Panc1 (cell line): ENCODE measurements around the gene FSD2. TPM values are rescaled to one million over a fixed set of nuclear protein-coding genes. Genes with fewer than 3 reads are reported as not detected.

Source experiments
- ATAC-seq: fragments of 200-7000 bp; cut with Tn5 transposase; 2 replicates; pipeline ENCODE4 v1.9.1; 2020; ENCODE audit warnings: mild to moderate bottlenecking, moderate library complexity
- BruUV-seq: library from RNA; stranded (reverse); fragments of 400-500 nt; replicated peaks from 2 replicates; lab custom pipeline; 2021; lab: Mats Ljungman, UMichigan
- CTCF ChIA-PET: fragments of 300-600 bp; sonication (Branson Sonifier 250); formaldehyde crosslinking; loops from one replicate; lab custom pipeline; 2022; ENCODE audit warnings: antibody characterized with exemption; lab: Charles Lee
- POLR2A ChIA-PET: fragments of 300-600 bp; sonication (Branson Sonifier 250); formaldehyde crosslinking; loops from one replicate; lab custom pipeline; 2022; ENCODE audit warnings: antibody characterized with exemption; lab: Charles Lee
- DNase-seq: peaks from one replicate; pipeline ENCODE4 v3.0.0-alpha.2; 2010; ENCODE audit warnings: low read depth, low spot score
- H3K27ac ChIP-seq: 2 replicates; pipeline ENCODE4 v1.5.1; 2011; ENCODE audit warnings: mild to moderate bottlenecking, low read length, inconsistent platforms
- H3K27me3 ChIP-seq: fragments of 200-500 bp; sonication (Bioruptor generic); 2 replicates; pipeline ENCODE4 v1.6.0; 2014; ENCODE audit warnings: low read length, inconsistent platforms; ENCODE audit not compliant: control insufficient read depth, insufficient read depth
- H3K36me3 ChIP-seq: fragments of 200-500 bp; sonication (Bioruptor generic); 2 replicates; pipeline ENCODE4 v1.5.1; 2014; ENCODE audit warnings: inconsistent platforms, mild to moderate bottlenecking, low read length, moderate library complexity; ENCODE audit not compliant: control insufficient read depth, insufficient read depth
- H3K4me1 ChIP-seq: 2 replicates; pipeline ENCODE4 v1.5.1; 2011; ENCODE audit warnings: inconsistent platforms, mild to moderate bottlenecking, low read length, moderate library complexity; ENCODE audit not compliant: control insufficient read depth, insufficient read depth
- H3K4me3 ChIP-seq, 2 experiments: 2 replicates each; pipeline ENCODE4 v1.5.1; 2011 to 2012; ENCODE audit warnings: low read depth in 2 of 2, low read length in 2 of 2, mild to moderate bottlenecking in 2 of 2, inconsistent platforms in 1 of 2, moderate library complexity in 1 of 2
- H3K9me3 ChIP-seq: fragments of 200-500 bp; sonication (Bioruptor generic); 2 replicates; pipeline ENCODE4 v1.5.1; 2014; ENCODE audit warnings: low read depth, mild to moderate bottlenecking, inconsistent platforms, low read length, moderate library complexity; ENCODE audit not compliant: control insufficient read depth, insufficient read depth
- CTCF ChIP-seq: fragments of 450-650 bp; IDR thresholded peaks from 2 replicates; pipeline ENCODE4 v1.5.1; 2017; ENCODE audit warnings: mild to moderate bottlenecking
- POLR2AphosphoS5 ChIP-seq: IDR thresholded peaks from 2 replicates; pipeline ENCODE4 v1.6.1; 2012; ENCODE audit warnings: mild to moderate bottlenecking, low read depth, low read length, moderate library complexity
- REST ChIP-seq, 2 experiments: IDR thresholded peaks; 2 replicates each; pipeline ENCODE4 v1.6.1; 2011 to 2012; ENCODE audit warnings: low read depth in 2 of 2, control low read depth in 1 of 2, low read length in 1 of 2, mild to moderate bottlenecking in 1 of 2, moderate library complexity in 1 of 2; ENCODE audit not compliant: insufficient read depth in 1 of 2
- SIN3A ChIP-seq: IDR thresholded peaks from 2 replicates; pipeline ENCODE4 v1.6.1; 2012; ENCODE audit warnings: low read depth, mild to moderate bottlenecking, low read length, moderate library complexity, borderline replicate concordance; ENCODE audit not compliant: insufficient read depth
- TCF7L2 ChIP-seq: IDR thresholded peaks from 2 replicates; pipeline ENCODE4 v1.6.1; 2011; ENCODE audit warnings: mild to moderate bottlenecking, low read depth, low read length, inconsistent platforms
- in situ Hi-C: cut with HindIII; loops from 2 replicates; pipeline ENCODE4 v1.10.0; 2016; ENCODE audit warnings: low sequenced_read_pairs, low pct_unique_long_range_greater_than_20kb
- intact Hi-C: fragments of 100-400 bp; cut with micrococcal nuclease; formaldehyde crosslinking; loops from one replicate; pipeline ENCODE4 v1.10.0; 2022; ENCODE audit not compliant: unreplicated experiment
- total RNA-seq: library from RNA; stranded (reverse); gene quantifications from one replicate; pipeline ENCODE4 v1.2.1, GENCODE V29; 2021; ENCODE audit not compliant: unreplicated experiment

The FSD2 gene
- total RNA-seq, 1 experiment from 2014 or later = not detected

GRCh38 chr15:82831894-82832600 is 26.2 kb upstream of the FSD2 start:
- H3K27me3 ChIP-seq = no peaks in the 10 kb centered on the region
- DNase-seq (no peak), ATAC-seq (no peak)
- intact Hi-C loops = no loop called here
- H3K36me3 ChIP-seq = peaks cover 30% of the 10 kb centered on the region
- TF ChIP-seq REST (IDR thresholded peaks at IDR 0.05; ENCODE audit: insufficient read depth in 1 of 2, low read depth in 2 of 2, low read length in 1 of 2) (no peak), SIN3A (no peak), POLR2AphosphoS5 (no peak), TCF7L2 (no peak), CTCF (no peak)
- BruUV-seq = no TSS peak
- H3K4me1 ChIP-seq = peaks cover 16% of the 10 kb centered on the region
- H3K4me3 ChIP-seq = no peak overlapping the region
- H3K27ac ChIP-seq = no peak overlapping the region
- in situ Hi-C loops = no loop called here
- H3K9me3 ChIP-seq = no peaks in the 10 kb centered on the region
- ChIA-PET CTCF (no interaction called here), POLR2A (no interaction called here)

- ChIA-PET POLR2A (no interaction called here), CTCF (no interaction called here)
- ATAC-seq (no peak), DNase-seq (no peak)
- in situ Hi-C loops (no loop called here), intact Hi-C loops (no loop called here)
- TF ChIP-seq TCF7L2 (no peak), SIN3A (no peak), POLR2AphosphoS5 (no peak), REST (IDR thresholded peaks at IDR 0.05; ENCODE audit: insufficient read depth in 1 of 2, low read depth in 2 of 2, low read length in 1 of 2) (no peak), CTCF (no peak)
- peaks cover 16% of the 10 kb centered on the region for H3K4me1 ChIP-seq
- peaks cover 39% of the 10 kb centered on the region for H3K36me3 ChIP-seq
- no TSS peak for BruUV-seq
- H3K27me3 ChIP-seq = no peaks in the 10 kb centered on the region
- no peak overlapping the region for H3K4me3 ChIP-seq
- no peak overlapping the region for H3K27ac ChIP-seq
- H3K9me3 ChIP-seq = no peaks in the 10 kb centered on the region
These were observed 24.7 kb upstream of the FSD2 start for GRCh38 chr15:82830427-82831173.
